ENCODE data around the gene CGB5.

DNA sequence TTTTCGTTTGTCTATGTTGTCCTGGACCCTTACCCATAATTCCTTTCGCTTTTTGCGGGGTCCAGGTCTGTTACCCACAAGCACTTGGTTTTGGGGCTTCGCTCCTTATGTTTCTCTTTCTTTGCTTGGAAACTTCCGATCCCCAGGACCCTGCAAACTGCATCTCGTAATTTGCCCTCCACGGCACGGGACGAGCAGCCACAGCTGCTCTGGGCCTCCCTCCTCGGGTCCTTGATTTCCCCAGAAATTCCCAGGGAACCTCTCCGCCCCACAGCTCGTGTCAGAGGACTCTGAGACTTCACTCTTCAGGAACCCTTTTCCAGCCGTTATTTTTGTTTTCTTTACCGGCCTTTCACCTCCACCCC, 42.2 kb downstream of the CGB5 start:
- TF ChIP-seq CTCF (IDR thresholded peaks at IDR 0.05) (no peak), POLR2A (IDR thresholded peaks at IDR 0.05) (no peak)

Data from uterus (tissue), 2 donors.